HepG2 (cell line): ENCODE measurements around the gene SLC24A2. TPM values are rescaled to one million over a fixed set of nuclear protein-coding genes. Genes with fewer than 3 reads are reported as not detected.

Experiments used
- ATAC-seq: fragments of 200-7000 bp; cut with Tn5 transposase; 3 replicates; pipeline ENCODE4 v1.9.1; 2020; ENCODE audit warnings: mild to moderate bottlenecking, moderate library complexity
- BruUV-seq: library from RNA; stranded (reverse); fragments of 400-500 nt; replicated peaks from 2 replicates; lab custom pipeline; 2021; lab: Mats Ljungman, UMichigan
- CTCF ChIA-PET: fragments of 300-600 bp; formaldehyde crosslinking; extraction: SDS; loops from one replicate; lab custom pipeline; 2021; ENCODE audit warnings: low total read pairs, inconsistent platforms, low intra/inter-chr PET ratio; lab: Yijun Ruan, JAX
- POLR2A ChIA-PET: fragments of 350-600 bp; sonication (Branson Sonifier 250); formaldehyde crosslinking; loops from one replicate; lab custom pipeline; 2020; ENCODE audit warnings: antibody characterized with exemption, inconsistent platforms; lab: Yijun Ruan, JAX
- DNase-seq: peaks from one replicate; pipeline ENCODE4 v3.0.0-alpha.2; 2015; ENCODE audit warnings: low spot score
- FAIRE-seq: peaks from 3 replicates; lab custom pipeline; 2011; peaks lifted over from hg19 to GRCh38; lab: Jason Lieb, UNC
- H2AFZ ChIP-seq: one replicate; pipeline ENCODE4 v1.6.1; 2011; ENCODE audit warnings: low read length, inconsistent platforms
- H3K27ac ChIP-seq: fragments of 300-600 bp; 3 replicates; pipeline ENCODE4 v1.8.0; 2011; ENCODE audit warnings: mixed run types, mild to moderate bottlenecking, mixed read lengths, low read length, inconsistent platforms; ENCODE audit not compliant: insufficient read depth; ENCODE audit errors: extremely low read length
- H3K27me3 ChIP-seq, 2 experiments: fragments of 200-600 bp in 1 of 2; 2 replicates in 1 of 2; 3 replicates in 1 of 2; pipeline versions ENCODE4 v1.6.0 to v1.8.0; 2011; ENCODE audit warnings: low read length in 2 of 2, mild to moderate bottlenecking in 2 of 2, moderate library complexity in 2 of 2, inconsistent platforms in 1 of 2; ENCODE audit not compliant: insufficient read depth in 2 of 2, control insufficient read depth in 1 of 2
- H3K36me3 ChIP-seq, 2 experiments: fragments of 200-600 bp in 1 of 2; replicated peaks in 1 of 2; 2 replicates in 1 of 2; 3 replicates in 1 of 2; pipeline versions ENCODE4 v1.5.1 to v1.8.0; 2011; ENCODE audit warnings: low read length in 2 of 2, inconsistent platforms in 1 of 2; ENCODE audit not compliant: insufficient read depth in 2 of 2, control insufficient read depth in 1 of 2
- H3K4me1 ChIP-seq: 2 replicates; pipeline ENCODE4 v1.5.1; 2012; ENCODE audit warnings: low read length, inconsistent platforms; ENCODE audit not compliant: insufficient read depth
- H3K4me2 ChIP-seq: 2 replicates; pipeline ENCODE4 v1.6.0; 2011; ENCODE audit warnings: low read depth, low read length, inconsistent platforms
- H3K4me3 ChIP-seq, 3 experiments: fragments of 200-600 bp in 1 of 3; sonication (generic), shearing (Covaris generic) in 1 of 3; replicated peaks in 1 of 3; 2 replicates each; pipeline ENCODE4 v1.5.1; 2011 to 2016; ENCODE audit warnings: low read length in 3 of 3, inconsistent platforms in 2 of 3, low read depth in 2 of 3, mild to moderate bottlenecking in 2 of 3, control low read depth in 1 of 3, mixed read lengths in 1 of 3; ENCODE audit not compliant: insufficient read depth in 1 of 3
- H3K79me2 ChIP-seq: one replicate; pipeline ENCODE4 v1.6.1; 2011; ENCODE audit warnings: low read length, inconsistent platforms; ENCODE audit not compliant: insufficient read depth
- H3K9ac ChIP-seq: 2 replicates; pipeline ENCODE4 v1.6.0; 2011; ENCODE audit warnings: mild to moderate bottlenecking, low read depth, low read length, inconsistent platforms; ENCODE audit not compliant: insufficient read depth
- H3K9me3 ChIP-seq: 2 replicates; pipeline ENCODE4 v1.5.1; 2012; ENCODE audit warnings: mild to moderate bottlenecking, low read length
- H4K20me1 ChIP-seq: 2 replicates; pipeline ENCODE4 v1.6.0; 2011; ENCODE audit warnings: inconsistent platforms, mild to moderate bottlenecking, low read length, moderate library complexity; ENCODE audit not compliant: insufficient read depth
- BRD4 ChIP-seq: sonication (generic); formaldehyde crosslinking; IDR thresholded peaks from 2 replicates; pipeline ENCODE4 v1.4.0; 2020; ENCODE audit warnings: missing genetic modification reagents
- FOSL2 ChIP-seq: sonication (generic); formaldehyde crosslinking; IDR thresholded peaks from 2 replicates; pipeline ENCODE4 v1.4.0; 2020; ENCODE audit warnings: missing genetic modification reagents
- FOXO1 ChIP-seq: sonication (generic); formaldehyde crosslinking; IDR thresholded peaks from 2 replicates; pipeline ENCODE4 v1.4.0; 2020; ENCODE audit warnings: missing genetic modification reagents
- HCFC1 ChIP-seq: fragments of 150-350 bp; IDR thresholded peaks from 2 replicates; pipeline ENCODE4 v1.6.1; 2014; ENCODE audit warnings: low read depth, low read length
- LCORL ChIP-seq, 2 experiments: fragments of 450-650 bp in 1 of 2; sonication (generic) in 1 of 2; formaldehyde crosslinking in 1 of 2; IDR thresholded peaks; 2 replicates each; pipeline versions ENCODE4 v1.5.0 to v1.6.1; 2017 to 2020; ENCODE audit warnings: antibody characterized with exemption in 1 of 2, missing genetic modification reagents in 1 of 2
- MYPOP ChIP-seq: sonication (generic); formaldehyde crosslinking; IDR thresholded peaks from 2 replicates; pipeline ENCODE4 v1.8.1; 2023; ENCODE audit warnings: mild to moderate bottlenecking, moderate library complexity, missing genetic modification reagents
- NBN ChIP-seq: fragments of 450-650 bp; conservative IDR thresholded peaks from 2 replicates; pipeline ENCODE4 v1.6.1; 2017
- TFDP2 ChIP-seq: sonication (generic); formaldehyde crosslinking; IDR thresholded peaks from 2 replicates; pipeline ENCODE4 v1.4.0; 2020; ENCODE audit warnings: missing genetic modification reagents
- ZFY ChIP-seq: sonication (generic); formaldehyde crosslinking; IDR thresholded peaks from 2 replicates; pipeline ENCODE4 v1.4.0; 2020; ENCODE audit warnings: missing genetic modification reagents
- ZNF17 ChIP-seq: sonication (generic); formaldehyde crosslinking; IDR thresholded peaks from 2 replicates; pipeline ENCODE4 v1.5.0; 2020; ENCODE audit warnings: mild to moderate bottlenecking, missing genetic modification reagents
- WGBS: methylation state at CpG from one replicate; pipeline ENCODE4 v1.1.6; 2017; ENCODE audit warnings: low lambda C conversion rate; 5-methylcytosine and 5-hydroxymethylcytosine counted together
- in situ Hi-C: cut with HindIII; loops from 2 replicates; pipeline ENCODE4 v1.10.0; 2017; ENCODE audit warnings: low pct_unique_long_range_greater_than_20kb; ENCODE audit not compliant: extremely low pct_ligation_motif_present
- intact Hi-C: fragments of 100-400 bp; cut with micrococcal nuclease; formaldehyde crosslinking; loops from one replicate; pipeline ENCODE4 v1.10.0; 2022; ENCODE audit not compliant: unreplicated experiment
- polyA plus RNA-seq, 8 experiments: library from polyadenylated mRNA; depleted of rRNA in 3 of 8; stranded (reverse) in 7 of 8; unstranded in 1 of 8; fragments of >200 nt; fragmentation: Illumina TruSeq in 4 of 8; extraction: Trizol in 4 of 8; gene quantifications; 2 replicates each; pipeline versions ENCODE4 v1.2.1 to v1.2.3, GENCODE V29; 2011 to 2016; ENCODE audit warnings: low read depth in 4 of 8, missing spikeins in 1 of 8, mixed read lengths in 1 of 8; ENCODE audit not compliant: insufficient read depth in 1 of 8
- total RNA-seq, 5 experiments: library from RNA; depleted of rRNA; stranded (reverse); fragments of >200 nt; fragmentation: Illumina TruSeq; extraction: Trizol; gene quantifications; 2 replicates each; pipeline ENCODE4 v1.2.3, GENCODE V29; 2016; ENCODE audit warnings: low read depth in 1 of 5
- TF ChIP-seq, protein P1 (sequence below), 2 experiments: fragments of 450-650 bp in 1 of 2; sonication (generic) in 1 of 2; formaldehyde crosslinking; IDR thresholded peaks; 2 replicates each; pipeline versions ENCODE4 v1.5.0 to v1.8.0; 2020 to 2022; ENCODE audit warnings: mild to moderate bottlenecking in 1 of 2, missing genetic modification reagents in 1 of 2
- TF ChIP-seq, protein P2 (sequence below): sonication (generic); formaldehyde crosslinking; IDR thresholded peaks from 2 replicates; pipeline ENCODE4 v1.4.0; 2020; ENCODE audit warnings: missing genetic modification reagents, borderline replicate concordance

The SLC24A2 gene
- total and polyA plus RNA-seq, 2 of the 13 experiments (the other 11 are each of a cell fraction or from before 2014, with no cell fraction given), result under 0.01 TPM; not detected in 1

DNA sequence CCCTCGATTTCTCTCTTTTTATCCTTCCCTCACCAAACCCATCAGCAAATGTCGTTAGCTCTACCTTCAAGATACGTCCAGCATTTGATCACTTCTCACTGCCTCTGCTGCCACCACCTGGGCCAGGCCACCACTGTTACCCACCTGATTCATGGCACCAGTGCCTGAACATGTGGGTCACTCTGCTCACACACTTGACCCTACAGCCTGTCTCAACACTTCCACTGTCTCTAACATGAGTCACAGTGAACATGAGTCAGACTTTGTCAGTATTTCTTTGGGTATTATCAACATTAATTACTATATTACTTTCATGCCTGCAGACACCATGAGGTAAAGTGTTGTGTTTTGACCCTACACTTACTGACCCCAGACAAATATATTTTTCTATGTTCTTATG is 19.6 kb downstream of the SLC24A2 start:
- DNase-seq (no peak), ATAC-seq (no peak)
- H3K9me3 ChIP-seq, result no peaks in the 10 kb centered on the region
- intact Hi-C loops (no loop called here), in situ Hi-C loops (no loop called here)
- H4K20me1 ChIP-seq, result no peaks in the 10 kb centered on the region
- H3K79me2 ChIP-seq, result no peaks in the 10 kb centered on the region
- TF ChIP-seq, protein P1, sequence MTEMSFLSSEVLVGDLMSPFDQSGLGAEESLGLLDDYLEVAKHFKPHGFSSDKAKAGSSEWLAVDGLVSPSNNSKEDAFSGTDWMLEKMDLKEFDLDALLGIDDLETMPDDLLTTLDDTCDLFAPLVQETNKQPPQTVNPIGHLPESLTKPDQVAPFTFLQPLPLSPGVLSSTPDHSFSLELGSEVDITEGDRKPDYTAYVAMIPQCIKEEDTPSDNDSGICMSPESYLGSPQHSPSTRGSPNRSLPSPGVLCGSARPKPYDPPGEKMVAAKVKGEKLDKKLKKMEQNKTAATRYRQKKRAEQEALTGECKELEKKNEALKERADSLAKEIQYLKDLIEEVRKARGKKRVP (CRISPR knock-in tag; IDR thresholded peaks at IDR 0.05), result no peak
- TF ChIP-seq FOXO1 (CRISPR knock-in tag) (no peak), NBN (no peak), ZNF17 (CRISPR knock-in tag) (no peak), HCFC1 (no peak), ZFY (CRISPR knock-in tag) (no peak), FOSL2 (CRISPR knock-in tag) (no peak), TFDP2 (no peak), LCORL (IDR thresholded peaks at IDR 0.05) (no peak), LCORL (CRISPR knock-in tag; IDR thresholded peaks at IDR 0.05) (no peak), BRD4 (CRISPR knock-in tag) (no peak), MYPOP (no peak)
- TF ChIP-seq, protein P2, sequence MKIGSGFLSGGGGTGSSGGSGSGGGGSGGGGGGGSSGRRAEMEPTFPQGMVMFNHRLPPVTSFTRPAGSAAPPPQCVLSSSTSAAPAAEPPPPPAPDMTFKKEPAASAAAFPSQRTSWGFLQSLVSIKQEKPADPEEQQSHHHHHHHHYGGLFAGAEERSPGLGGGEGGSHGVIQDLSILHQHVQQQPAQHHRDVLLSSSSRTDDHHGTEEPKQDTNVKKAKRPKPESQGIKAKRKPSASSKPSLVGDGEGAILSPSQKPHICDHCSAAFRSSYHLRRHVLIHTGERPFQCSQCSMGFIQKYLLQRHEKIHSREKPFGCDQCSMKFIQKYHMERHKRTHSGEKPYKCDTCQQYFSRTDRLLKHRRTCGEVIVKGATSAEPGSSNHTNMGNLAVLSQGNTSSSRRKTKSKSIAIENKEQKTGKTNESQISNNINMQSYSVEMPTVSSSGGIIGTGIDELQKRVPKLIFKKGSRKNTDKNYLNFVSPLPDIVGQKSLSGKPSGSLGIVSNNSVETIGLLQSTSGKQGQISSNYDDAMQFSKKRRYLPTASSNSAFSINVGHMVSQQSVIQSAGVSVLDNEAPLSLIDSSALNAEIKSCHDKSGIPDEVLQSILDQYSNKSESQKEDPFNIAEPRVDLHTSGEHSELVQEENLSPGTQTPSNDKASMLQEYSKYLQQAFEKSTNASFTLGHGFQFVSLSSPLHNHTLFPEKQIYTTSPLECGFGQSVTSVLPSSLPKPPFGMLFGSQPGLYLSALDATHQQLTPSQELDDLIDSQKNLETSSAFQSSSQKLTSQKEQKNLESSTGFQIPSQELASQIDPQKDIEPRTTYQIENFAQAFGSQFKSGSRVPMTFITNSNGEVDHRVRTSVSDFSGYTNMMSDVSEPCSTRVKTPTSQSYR, result no peak
- TF ChIP-seq, all 625 proteins: peak for 0
- WGBS, result 0% methylated on average over 3 of the region's 3 CpGs
- H3K9ac ChIP-seq, result no peak overlapping the region
- no peak overlapping the region for H3K27ac ChIP-seq
- FAIRE-seq, result no peak
- H3K4me2 ChIP-seq, result no peak overlapping the region
- BruUV-seq, result no TSS peak
- no peaks in the 10 kb centered on the region for H3K4me1 ChIP-seq
- ChIA-PET POLR2A (no interaction called here), CTCF (no interaction called here)
- H3K36me3 ChIP-seq, result no peaks in the 10 kb centered on the region
- no peak overlapping the region for H2AFZ ChIP-seq
- no peaks in the 10 kb centered on the region for H3K27me3 ChIP-seq
- H3K4me3 ChIP-seq, result no peak overlapping the region
